SK-N-SH (cell line): ENCODE measurements around the gene ACOT7. TPM values are rescaled to one million over a fixed set of nuclear protein-coding genes. Genes with fewer than 3 reads are reported as not detected.
"Not testable (repeated sequence)": the region's sequence is repeated elsewhere in the genome, so short reads cannot be mapped to it uniquely, and the experiment has no call there.

ENCODE experiments used
- CTCF ChIA-PET: fragments of 300-600, 350-600 bp; formaldehyde crosslinking; extraction: SDS; loops from one replicate; lab custom pipeline; 2021; lab: Yijun Ruan, JAX
- POLR2A ChIA-PET: fragments of 350-600 bp; sonication (Branson Sonifier 250); formaldehyde crosslinking; extraction: SDS; loops from one replicate; lab custom pipeline; 2020; ENCODE audit warnings: antibody characterized with exemption, inconsistent platforms; lab: Yijun Ruan, JAX
- DNase-seq: peaks from one replicate; pipeline ENCODE4 v3.0.0; 2012
- H2AFZ ChIP-seq: fragments of 200-600 bp; sonication (generic); 2 replicates; pipeline ENCODE4 v1.8.1; 2016; ENCODE audit warnings: antibody characterized with exemption, mild to moderate bottlenecking, low read depth
- H3F3A ChIP-seq: fragments of 200-600 bp; sonication (generic); replicated peaks from 2 replicates; pipeline ENCODE3; 2016; ENCODE audit warnings: antibody characterized with exemption, mild to moderate bottlenecking; ENCODE audit not compliant: insufficient read depth
- H3K27ac ChIP-seq, 2 experiments: fragments of 200-500 bp in 1 of 2; fragments of 200-600 bp in 1 of 2; sonication (Bioruptor generic) in 1 of 2; sonication (generic), shearing (Covaris generic) in 1 of 2; 2 replicates each; pipeline versions ENCODE4 v1.5.1 to v1.6.1; 2014 to 2016; ENCODE audit warnings: low read depth in 2 of 2, inconsistent platforms in 1 of 2, low read length in 1 of 2, mild to moderate bottlenecking in 1 of 2, mixed read lengths in 1 of 2
- H3K27me3 ChIP-seq: fragments of 200-600 bp; sonication (generic), shearing (Covaris generic); 2 replicates; pipeline ENCODE4 v1.6.1; 2016; ENCODE audit warnings: mixed run types; ENCODE audit not compliant: insufficient read depth
- H3K36me3 ChIP-seq, 2 experiments: fragments of 200-500 bp in 1 of 2; fragments of 200-600 bp in 1 of 2; sonication (Bioruptor generic) in 1 of 2; sonication (generic) in 1 of 2; replicated peaks in 1 of 2; 2 replicates each; pipeline versions ENCODE3 to v1.5.1; 2014 to 2016; ENCODE audit warnings: low read length in 1 of 2, mild to moderate bottlenecking in 1 of 2; ENCODE audit not compliant: insufficient read depth in 2 of 2, control insufficient read depth in 1 of 2
- H3K4me1 ChIP-seq, 2 experiments: fragments of 200-500 bp in 1 of 2; fragments of 200-600 bp in 1 of 2; sonication (Bioruptor generic) in 1 of 2; sonication (generic), shearing (Covaris generic) in 1 of 2; 2 replicates each; pipeline versions ENCODE4 v1.5.1 to v1.6.1; 2014 to 2016; ENCODE audit warnings: low read depth in 1 of 2, low read length in 1 of 2, mixed run types in 1 of 2; ENCODE audit not compliant: insufficient read depth in 2 of 2, control insufficient read depth in 1 of 2
- H3K4me2 ChIP-seq: fragments of 200-600 bp; sonication (generic), shearing (Covaris generic); 2 replicates; pipeline ENCODE4 v1.6.1; 2017; ENCODE audit warnings: mixed run types
- H3K4me3 ChIP-seq, 2 experiments: fragments of 200-500 bp in 1 of 2; fragments of 200-600 bp in 1 of 2; sonication (Bioruptor generic) in 1 of 2; sonication (generic), shearing (Covaris generic) in 1 of 2; 2 replicates each; pipeline versions ENCODE4 v1.5.1 to v1.8.1; 2014 to 2016; ENCODE audit warnings: low read depth in 2 of 2, inconsistent platforms in 1 of 2, low read length in 1 of 2, mild to moderate bottlenecking in 1 of 2, mixed read lengths in 1 of 2, moderate library complexity in 1 of 2
- H3K79me2 ChIP-seq: fragments of 200-600 bp; sonication (generic); 2 replicates; pipeline ENCODE4 v1.8.1; 2017; ENCODE audit warnings: mild to moderate bottlenecking; ENCODE audit not compliant: insufficient read depth
- H3K9ac ChIP-seq: fragments of 200-600 bp; sonication (generic); 2 replicates; pipeline ENCODE4 v1.6.1; 2017; ENCODE audit warnings: mixed run types
- H3K9me2 ChIP-seq: fragments of 200-600 bp; sonication (generic); 2 replicates; pipeline ENCODE4 v1.6.1; 2017; ENCODE audit warnings: mixed run types
- H3K9me3 ChIP-seq: fragments of 200-600 bp; sonication (generic); 2 replicates; pipeline ENCODE4 v1.6.1; 2017; ENCODE audit warnings: mixed run types, mild to moderate bottlenecking, moderate library complexity
- H4K20me1 ChIP-seq: fragments of 200-600 bp; sonication (generic); 2 replicates; pipeline ENCODE4 v1.6.1; 2017; ENCODE audit warnings: mild to moderate bottlenecking, mixed run types; ENCODE audit not compliant: insufficient read depth
- IRF3 ChIP-seq: fragments of 150-350 bp; IDR thresholded peaks from 2 replicates; pipeline ENCODE4 v1.6.1; 2016; ENCODE audit warnings: mild to moderate bottlenecking, low read depth, low read length
- JUND ChIP-seq: IDR thresholded peaks from 2 replicates; pipeline ENCODE4 v1.4.0; 2012
- POLR2AphosphoS5 ChIP-seq: IDR thresholded peaks from 2 replicates; pipeline ENCODE4 v1.6.1; 2012; ENCODE audit warnings: low read depth, low read length
- TAF1 ChIP-seq: IDR thresholded peaks from 2 replicates; pipeline ENCODE4 v1.6.1; 2012; ENCODE audit warnings: low read depth, mild to moderate bottlenecking, low read length, moderate library complexity, borderline replicate concordance
- WGBS: methylation state at CpG from one replicate; pipeline ENCODE4 v1.1.6; 2017; ENCODE audit warnings: low lambda C conversion rate; 5-methylcytosine and 5-hydroxymethylcytosine counted together
- polyA plus RNA-seq, 3 experiments: library from polyadenylated mRNA; depleted of rRNA; stranded (reverse); fragments of >200 nt; gene quantifications; 2 replicates each; pipeline ENCODE4 v1.2.3, GENCODE V29; 2012

The ACOT7 gene
- polyA plus RNA-seq, 1 of the 3 experiments (the other 2 are of a cell fraction) = 289 TPM

DNA sequence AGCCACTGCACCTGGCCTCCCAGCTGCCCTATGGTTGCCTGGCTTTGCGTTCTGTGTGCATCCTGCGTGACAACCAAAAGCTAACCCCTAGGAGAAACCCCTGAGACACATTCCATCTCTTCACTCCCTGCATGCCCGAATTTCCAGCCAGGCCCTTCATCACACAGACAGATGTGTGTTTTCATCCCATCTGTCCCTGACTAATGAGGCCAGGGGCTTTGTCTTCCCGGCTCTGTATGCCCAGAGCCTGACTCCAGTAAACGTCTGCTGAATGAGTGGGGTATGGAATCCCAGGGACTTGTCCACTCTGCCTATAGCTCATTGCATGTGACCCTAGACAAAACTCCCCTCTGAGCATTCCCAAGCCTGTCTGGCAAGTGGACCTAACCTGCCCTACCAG lies 40.6 kb upstream of the ACOT7 start:
- peaks cover 3% of the 10 kb centered on the region for H3F3A ChIP-seq
- H3K27ac ChIP-seq = no peak overlapping the region
- no peaks in the 10 kb centered on the region; a peak in 1 of 4 replicates for H3K4me1 ChIP-seq
- no peak for DNase-seq
- H3K9ac ChIP-seq = no peak overlapping the region
- no peak overlapping the region for H2AFZ ChIP-seq
- H3K4me3 ChIP-seq = no peak overlapping the region
- no peak overlapping the region for H3K4me2 ChIP-seq
- H3K79me2 ChIP-seq = no peaks in the 10 kb centered on the region
- WGBS = 50% methylated on average over 5 of the region's 5 CpGs
- ChIA-PET POLR2A (no interaction called here), CTCF (interaction anchor here (1.2 to 13.6 kb wide), 5 partner anchors 15 to 188 kb away, joined by 3 to 290 read pairs (median 6); partner anchors contain the start of genes ESPN and HES2)
- H3K27me3 ChIP-seq = no peaks in the 10 kb centered on the region; the same call in 1 of the 2 replicates
- TF ChIP-seq IRF3 (no peak), JUND (no peak), POLR2AphosphoS5 (no peak), TAF1 (no peak)
- H3K9me2 ChIP-seq = no peaks in the 10 kb centered on the region
- H3K9me3 ChIP-seq = no peaks in the 10 kb centered on the region
- H4K20me1 ChIP-seq = no peaks in the 10 kb centered on the region
- no peaks in the 10 kb centered on the region for H3K36me3 ChIP-seq

- not testable (repeated sequence) for H3K4me1 ChIP-seq
Measured at GRCh38 chr1:6431645-6432579, 38.3 kb upstream of the ACOT7 start.

GRCh38 chr1:6429660-6430411 lies 36.3 kb upstream of the ACOT7 start:
- ChIA-PET POLR2A (interaction anchor here (1.2 kb wide), 1 partner anchor 184 kb away, joined by 4 read pairs; no protein-coding TSS in a partner anchor), CTCF (interaction anchor here (0.7 to 3.3 kb wide), 8 partner anchors 7 to 183 kb away, joined by 3 to 13 read pairs (median 3); partner anchors contain the start of gene HES2)
- H3K27ac ChIP-seq, H3K4me1 ChIP-seq, H3K9ac ChIP-seq, H3K36me3 ChIP-seq, H4K20me1 ChIP-seq, H2AFZ ChIP-seq, H3K9me2 ChIP-seq, H3K79me2 ChIP-seq, DNase-seq, H3K4me3 ChIP-seq, H3F3A ChIP-seq, H3K9me3 ChIP-seq, H3K4me2 ChIP-seq, H3K27me3 ChIP-seq: not testable (repeated sequence)
- 100% methylated on average over 2 of the region's 19 CpGs for WGBS

More at GRCh38 chr1:6431645-6432579, 38.3 kb upstream of the ACOT7 start:
- H3K79me2 ChIP-seq, DNase-seq, H2AFZ ChIP-seq, H3F3A ChIP-seq, H3K27ac ChIP-seq, H4K20me1 ChIP-seq, H3K27me3 ChIP-seq, H3K4me2 ChIP-seq, H3K9ac ChIP-seq, H3K9me2 ChIP-seq, POLR2A ChIA-PET, H3K36me3 ChIP-seq, H3K9me3 ChIP-seq, H3K4me3 ChIP-seq: not testable (repeated sequence)
- whole genome bisulfite sequencing = 44% methylated on average over 10 of the region's 13 CpGs
- CTCF ChIA-PET = interaction anchor here (0.6 to 13.6 kb wide), 5 partner anchors 11 to 185 kb away, joined by 3 to 290 read pairs (median 6); partner anchors contain the start of genes ESPN and HES2

DNA sequence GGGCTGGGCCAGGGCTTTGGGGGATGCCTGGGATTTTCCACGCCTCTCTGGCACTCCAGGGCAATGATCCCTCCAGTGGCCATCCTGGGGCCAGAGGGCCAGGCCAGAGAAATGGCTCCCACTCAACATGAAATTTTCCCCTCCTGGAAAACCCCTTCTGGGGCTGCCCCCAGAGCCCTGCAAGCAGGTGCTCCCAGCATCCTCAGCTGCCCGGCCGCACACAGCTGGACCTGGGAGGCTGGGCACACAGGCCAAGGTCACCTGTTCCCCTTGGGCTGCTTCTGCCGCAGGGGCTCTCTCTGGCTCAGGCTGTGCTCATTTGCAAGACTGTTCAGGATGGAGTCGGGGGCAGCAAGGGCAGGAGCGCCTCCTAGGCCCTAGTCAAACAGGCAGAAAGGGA lies 34.9 kb upstream of the ACOT7 start:
- CTCF ChIA-PET = interaction anchor here (0.6 to 0.9 kb wide), 3 partner anchors 9 to 25 kb away, joined by 3 to 4 read pairs (median 3); no protein-coding TSS in a partner anchor

More for the DNA sequence above, 34.9 kb upstream of the ACOT7 start:
- H4K20me1 ChIP-seq, H2AFZ ChIP-seq, H3K4me3 ChIP-seq, H3K27ac ChIP-seq, H3K36me3 ChIP-seq, DNase-seq, H3K9me3 ChIP-seq, H3K9me2 ChIP-seq, POLR2A ChIA-PET, H3F3A ChIP-seq, H3K4me1 ChIP-seq, H3K9ac ChIP-seq, H3K4me2 ChIP-seq, H3K79me2 ChIP-seq: not testable (repeated sequence)
- peaks cover 17% of the 10 kb centered on the region for H3K27me3 ChIP-seq
- WGBS = no CpG with 5 or more reads among the region's 6 CpGs
